Lower leg skin (tissue), 3 donors: ENCODE results near the gene HIRA.

Experiments used
- POLR2A ChIP-seq, 2 donors: fragments of 450-650 bp; IDR thresholded peaks; one replicate each; pipeline ENCODE4 v1.6.1; 2016 to 2017; ENCODE audit warnings: antibody characterized with exemption in 2 of 2, mild to moderate bottlenecking in 1 of 2, moderate library complexity in 1 of 2
- TF ChIP-seq, protein P1 (sequence below), 3 donors: fragments of 450-650 bp; IDR thresholded peaks; one replicate each; pipeline ENCODE4 v1.5.1; 2016; ENCODE audit warnings: antibody characterized with exemption in 3 of 3, mild to moderate bottlenecking in 3 of 3, moderate library complexity in 2 of 3

DNA sequence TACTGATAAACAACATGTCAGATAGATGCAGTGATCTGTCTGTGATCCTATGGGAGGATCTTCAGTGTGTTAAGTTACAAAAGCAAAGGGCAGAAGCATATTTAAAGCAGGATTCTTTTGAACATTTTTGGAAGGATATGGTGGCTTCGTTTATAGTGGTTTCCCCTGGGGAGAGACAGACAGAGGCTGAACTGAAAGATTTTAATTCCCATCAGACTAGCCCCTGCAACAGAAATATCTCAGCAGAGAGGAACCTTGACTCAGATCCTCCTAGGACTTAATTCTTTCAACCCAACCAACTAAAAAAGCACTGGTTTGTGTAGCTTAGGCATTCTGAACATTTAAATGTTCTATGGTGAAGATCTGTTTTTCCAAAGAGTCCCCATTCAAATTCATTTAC is 145.7 kb downstream of the HIRA start:
- TF ChIP-seq POLR2A (IDR thresholded peaks at IDR 0.05): no peak
- TF ChIP-seq, protein P1, sequence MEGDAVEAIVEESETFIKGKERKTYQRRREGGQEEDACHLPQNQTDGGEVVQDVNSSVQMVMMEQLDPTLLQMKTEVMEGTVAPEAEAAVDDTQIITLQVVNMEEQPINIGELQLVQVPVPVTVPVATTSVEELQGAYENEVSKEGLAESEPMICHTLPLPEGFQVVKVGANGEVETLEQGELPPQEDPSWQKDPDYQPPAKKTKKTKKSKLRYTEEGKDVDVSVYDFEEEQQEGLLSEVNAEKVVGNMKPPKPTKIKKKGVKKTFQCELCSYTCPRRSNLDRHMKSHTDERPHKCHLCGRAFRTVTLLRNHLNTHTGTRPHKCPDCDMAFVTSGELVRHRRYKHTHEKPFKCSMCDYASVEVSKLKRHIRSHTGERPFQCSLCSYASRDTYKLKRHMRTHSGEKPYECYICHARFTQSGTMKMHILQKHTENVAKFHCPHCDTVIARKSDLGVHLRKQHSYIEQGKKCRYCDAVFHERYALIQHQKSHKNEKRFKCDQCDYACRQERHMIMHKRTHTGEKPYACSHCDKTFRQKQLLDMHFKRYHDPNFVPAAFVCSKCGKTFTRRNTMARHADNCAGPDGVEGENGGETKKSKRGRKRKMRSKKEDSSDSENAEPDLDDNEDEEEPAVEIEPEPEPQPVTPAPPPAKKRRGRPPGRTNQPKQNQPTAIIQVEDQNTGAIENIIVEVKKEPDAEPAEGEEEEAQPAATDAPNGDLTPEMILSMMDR (IDR thresholded peaks at IDR 0.05): no peak
